ENCODE data around the gene ANKRD28.

Gene ANKRD28

GRCh38 chr3:15660055-15660935, 137.5 kb downstream of the ANKRD28 start:
- no peak for DNase-seq (ENCODE audit: low read depth)

GRCh38 chr3:15659254-15659975, 138.4 kb downstream of the ANKRD28 start:
- DNase-seq (ENCODE audit: low read depth): no peak

- no peak for DNase-seq (ENCODE audit: low read depth)
Observed at GRCh38 chr3:15657016-15657415, 140.8 kb downstream of the ANKRD28 start.

GRCh38 chr3:15656342-15656741, 141.4 kb downstream of the ANKRD28 start:
- no peak for DNase-seq (ENCODE audit: low read depth)

GRCh38 chr3:15654891-15655290, 142.9 kb downstream of the ANKRD28 start:
- no peak for DNase-seq (ENCODE audit: low read depth)

GRCh38 chr3:15654127-15654526, 143.7 kb downstream of the ANKRD28 start:
- DNase-seq (ENCODE audit: low read depth): no peak

GRCh38 chr3:15653321-15653720, 144.5 kb downstream of the ANKRD28 start:
- DNase-seq (ENCODE audit: low read depth): no peak

GRCh38 chr3:15651396-15651795, 146.4 kb downstream of the ANKRD28 start:
- no peak for DNase-seq (ENCODE audit: low read depth)

GRCh38 chr3:15649858-15650257, 147.9 kb downstream of the ANKRD28 start:
- DNase-seq (ENCODE audit: low read depth): no peak

- DNase-seq (ENCODE audit: low read depth): no peak
Observed at GRCh38 chr3:15649341-15649740, 148.4 kb downstream of the ANKRD28 start.

GRCh38 chr3:15647611-15648167, 150.1 kb downstream of the ANKRD28 start:
- DNase-seq (ENCODE audit: low read depth): peak; percentile 16

GRCh38 chr3:15646851-15647511, 150.8 kb downstream of the ANKRD28 start:
- no peak for DNase-seq (ENCODE audit: low read depth)

GRCh38 chr3:15645740-15646501, 151.9 kb downstream of the ANKRD28 start:
- no peak for DNase-seq (ENCODE audit: low read depth)

- DNase-seq (ENCODE audit: low read depth): no peak
Observed at GRCh38 chr3:15645246-15645645, 152.5 kb downstream of the ANKRD28 start.

GRCh38 chr3:15638891-15639262, 158.9 kb downstream of the ANKRD28 start:
- no peak for DNase-seq (ENCODE audit: low read depth)

- no peak for DNase-seq (ENCODE audit: low read depth)
Observed at GRCh38 chr3:15638193-15638890, 159.4 kb downstream of the ANKRD28 start.

GRCh38 chr3:15637131-15637951, 160.4 kb downstream of the ANKRD28 start:
- DNase-seq (ENCODE audit: low read depth): no peak

- DNase-seq (ENCODE audit: low read depth): no peak
Observed at GRCh38 chr3:15636028-15636709, 161.6 kb downstream of the ANKRD28 start.

GRCh38 chr3:15635121-15635661, 162.6 kb downstream of the ANKRD28 start:
- DNase-seq (ENCODE audit: low read depth): no peak

All from activated T-cell treated with anti-CD3 and anti-CD28 coated beads for 1 hour (primary cell).